Peyer's patch (tissue), 4 donors: Measurements from ENCODE around the gene BAG5.

Experiments
- CTCF ChIP-seq, 6 experiments: fragments of 450-650 bp in 4 of 6; fragments of 200-600 bp in 2 of 6; sonication (generic) in 1 of 6; IDR thresholded peaks; one replicate each; pipeline ENCODE4 v1.5.1; 2017 to 2019; ENCODE audit warnings: antibody characterized with exemption in 6 of 6, mild to moderate bottlenecking in 3 of 6, moderate library complexity in 1 of 6
- POLR2A ChIP-seq, 2 donors: fragments of 450-650 bp; IDR thresholded peaks; one replicate each; pipeline ENCODE4 v1.5.1; 2017; ENCODE audit warnings: antibody characterized with exemption in 2 of 2, mild to moderate bottlenecking in 2 of 2, moderate library complexity in 2 of 2

GRCh38 chr14:103533999-103534575 lies 28.4 kb downstream of the BAG5 start:
- TF ChIP-seq CTCF (IDR thresholded peaks at IDR 0.05) (no peak), POLR2A (IDR thresholded peaks at IDR 0.05) (no peak)
